ENCODE measurements around the gene GALNT7. TPM values are rescaled to one million over a fixed set of nuclear protein-coding genes. Genes with fewer than 3 reads are reported as not detected.
A peak's percentile ranks its signal among the peaks of the same experiment; 100 is the strongest.

The GALNT7 gene
- polyA plus RNA-seq, 1 donor from 2014 or later = 15.0 TPM

DNA sequence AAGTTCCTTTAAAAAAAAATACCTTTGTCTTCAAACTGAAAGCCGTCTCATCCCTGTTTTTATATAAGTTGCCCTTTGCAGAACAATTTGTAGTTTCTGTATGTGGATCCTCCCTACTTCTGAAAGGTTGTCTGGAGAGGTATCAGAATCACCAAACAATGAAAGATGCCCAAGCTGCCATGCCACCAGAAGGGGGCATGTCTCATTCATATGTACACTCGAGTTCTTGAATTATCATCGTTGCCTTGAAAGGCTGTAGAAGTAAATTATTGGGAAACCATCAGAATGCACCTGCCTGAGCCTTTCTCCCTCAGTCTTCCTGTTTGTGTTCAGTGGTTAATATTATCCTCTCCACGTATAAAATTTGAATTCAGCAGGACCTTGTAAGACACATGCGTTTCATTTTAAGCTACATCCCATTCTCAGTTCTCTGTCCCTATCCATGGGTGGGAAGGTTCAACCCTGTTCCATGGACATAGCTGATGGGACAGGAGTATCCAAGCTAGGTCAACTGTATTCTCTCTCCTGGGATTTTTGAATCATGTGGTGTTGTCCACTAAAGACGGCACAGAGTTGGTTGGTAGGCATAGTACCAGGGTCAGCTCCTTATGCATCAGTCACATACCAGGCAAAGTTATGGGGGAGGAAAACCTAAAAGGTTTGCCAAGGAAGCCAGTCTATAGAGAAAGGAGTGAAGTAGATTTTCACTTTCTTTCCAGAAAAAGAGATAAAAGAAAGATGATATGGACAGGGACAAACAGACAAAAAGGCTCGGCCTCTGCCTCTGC is 24.0 kb downstream of the GALNT7 start:
- H3K9me2 ChIP-seq (ENCODE audit: insufficient read depth, low read length) = no peaks in the 10 kb centered on the region

DNA sequence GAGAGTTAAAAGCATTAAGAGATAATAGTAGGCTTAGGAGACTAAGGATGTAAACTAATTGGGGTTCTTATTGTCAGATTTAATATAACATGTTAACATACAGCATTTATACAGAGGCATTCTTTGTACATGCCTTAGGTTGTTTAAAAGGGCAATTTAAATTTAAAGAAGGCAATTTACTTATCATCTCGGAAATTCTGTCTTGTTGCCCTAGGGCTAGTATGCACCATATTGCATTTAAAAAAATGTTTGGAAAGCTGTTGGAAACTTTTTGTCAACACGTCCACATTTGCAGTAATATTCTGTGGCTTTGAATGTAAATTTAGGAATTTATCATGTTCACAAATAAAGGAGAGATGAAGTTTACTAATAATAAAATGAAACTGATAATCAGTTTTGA is 25.5 kb downstream of the GALNT7 start:
- Histone ChIP-seq H3K4me3 (ENCODE audit: low read length) (no peak overlapping the region), H3K27ac (ENCODE audit: low read length) (no peak overlapping the region), H3K79me2 (replicated peaks; ENCODE audit: insufficient read depth, low read length) (peaks cover 20% of the 10 kb centered on the region), H3K9me2 (ENCODE audit: insufficient read depth, low read length) (no peaks in the 10 kb centered on the region), H3K9me3 (ENCODE audit: low read length) (no peaks in the 10 kb centered on the region), H4K20me1 (ENCODE audit: insufficient read depth) (no peaks in the 10 kb centered on the region), H2AFZ (ENCODE audit: low read depth, low read length) (no peak overlapping the region), H3K4me2 (ENCODE audit: low read length) (peak overlapping the region; percentile 30), H3K27me3 (ENCODE audit: insufficient read depth, low read depth, low read length) (no peaks in the 10 kb centered on the region), H3F3A (ENCODE audit: insufficient read depth, low read length, poor library complexity, severe bottlenecking) (no peaks in the 10 kb centered on the region), H3K9ac (ENCODE audit: low read length) (no peak overlapping the region), H3K36me3 (ENCODE audit: insufficient read depth, low read length) (no peaks in the 10 kb centered on the region)
- TF ChIP-seq POLR2AphosphoS5 (IDR thresholded peaks at IDR 0.05) (no peak), TAF1 (IDR thresholded peaks at IDR 0.05; ENCODE audit: low read depth) (no peak), EZH2 (IDR thresholded peaks at IDR 0.05; ENCODE audit: borderline replicate concordance, insufficient read depth, low read length, poor library complexity, severe bottlenecking) (no peak)

More for the DNA sequence above, 24.0 kb downstream of the GALNT7 start:
- no peak overlapping the region for H3K9ac ChIP-seq (ENCODE audit: low read length)
- no peaks in the 10 kb centered on the region for H3K27me3 ChIP-seq (ENCODE audit: insufficient read depth, low read depth, low read length)
- H4K20me1 ChIP-seq (ENCODE audit: insufficient read depth) = no peaks in the 10 kb centered on the region
- no peaks in the 10 kb centered on the region for H3K36me3 ChIP-seq (ENCODE audit: insufficient read depth, low read length)
- no peaks in the 10 kb centered on the region for H3F3A ChIP-seq (ENCODE audit: insufficient read depth, low read length, poor library complexity, severe bottlenecking)
- H3K27ac ChIP-seq (ENCODE audit: low read length) = no peak overlapping the region
- H3K79me2 ChIP-seq (replicated peaks; ENCODE audit: insufficient read depth, low read length) = peaks cover 20% of the 10 kb centered on the region
- no peak overlapping the region for H2AFZ ChIP-seq (ENCODE audit: low read depth, low read length)
- H3K4me3 ChIP-seq (ENCODE audit: low read length) = no peak overlapping the region
- H3K4me2 ChIP-seq (ENCODE audit: low read length) = no peak overlapping the region
- no peaks in the 10 kb centered on the region for H3K9me3 ChIP-seq (ENCODE audit: low read length)
- TF ChIP-seq, protein P1, sequence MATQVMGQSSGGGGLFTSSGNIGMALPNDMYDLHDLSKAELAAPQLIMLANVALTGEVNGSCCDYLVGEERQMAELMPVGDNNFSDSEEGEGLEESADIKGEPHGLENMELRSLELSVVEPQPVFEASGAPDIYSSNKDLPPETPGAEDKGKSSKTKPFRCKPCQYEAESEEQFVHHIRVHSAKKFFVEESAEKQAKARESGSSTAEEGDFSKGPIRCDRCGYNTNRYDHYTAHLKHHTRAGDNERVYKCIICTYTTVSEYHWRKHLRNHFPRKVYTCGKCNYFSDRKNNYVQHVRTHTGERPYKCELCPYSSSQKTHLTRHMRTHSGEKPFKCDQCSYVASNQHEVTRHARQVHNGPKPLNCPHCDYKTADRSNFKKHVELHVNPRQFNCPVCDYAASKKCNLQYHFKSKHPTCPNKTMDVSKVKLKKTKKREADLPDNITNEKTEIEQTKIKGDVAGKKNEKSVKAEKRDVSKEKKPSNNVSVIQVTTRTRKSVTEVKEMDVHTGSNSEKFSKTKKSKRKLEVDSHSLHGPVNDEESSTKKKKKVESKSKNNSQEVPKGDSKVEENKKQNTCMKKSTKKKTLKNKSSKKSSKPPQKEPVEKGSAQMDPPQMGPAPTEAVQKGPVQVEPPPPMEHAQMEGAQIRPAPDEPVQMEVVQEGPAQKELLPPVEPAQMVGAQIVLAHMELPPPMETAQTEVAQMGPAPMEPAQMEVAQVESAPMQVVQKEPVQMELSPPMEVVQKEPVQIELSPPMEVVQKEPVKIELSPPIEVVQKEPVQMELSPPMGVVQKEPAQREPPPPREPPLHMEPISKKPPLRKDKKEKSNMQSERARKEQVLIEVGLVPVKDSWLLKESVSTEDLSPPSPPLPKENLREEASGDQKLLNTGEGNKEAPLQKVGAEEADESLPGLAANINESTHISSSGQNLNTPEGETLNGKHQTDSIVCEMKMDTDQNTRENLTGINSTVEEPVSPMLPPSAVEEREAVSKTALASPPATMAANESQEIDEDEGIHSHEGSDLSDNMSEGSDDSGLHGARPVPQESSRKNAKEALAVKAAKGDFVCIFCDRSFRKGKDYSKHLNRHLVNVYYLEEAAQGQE (IDR thresholded peaks at IDR 0.05; ENCODE audit: borderline replicate concordance) = no peak
- TF ChIP-seq EP300 (conservative IDR thresholded peaks at IDR 0.05; ENCODE audit: poor library complexity, severe bottlenecking) = no peak
- TF ChIP-seq EZH2 (IDR thresholded peaks at IDR 0.05; ENCODE audit: borderline replicate concordance, insufficient read depth, low read length, poor library complexity, severe bottlenecking) = no peak
- TF ChIP-seq SMC3 (conservative IDR thresholded peaks at IDR 0.05; ENCODE audit: poor library complexity) = no peak
- no peak for TF ChIP-seq RAD21 (conservative IDR thresholded peaks at IDR 0.05)
- TF ChIP-seq POLR2AphosphoS5 (IDR thresholded peaks at IDR 0.05) = no peak
- TF ChIP-seq, protein P2, sequence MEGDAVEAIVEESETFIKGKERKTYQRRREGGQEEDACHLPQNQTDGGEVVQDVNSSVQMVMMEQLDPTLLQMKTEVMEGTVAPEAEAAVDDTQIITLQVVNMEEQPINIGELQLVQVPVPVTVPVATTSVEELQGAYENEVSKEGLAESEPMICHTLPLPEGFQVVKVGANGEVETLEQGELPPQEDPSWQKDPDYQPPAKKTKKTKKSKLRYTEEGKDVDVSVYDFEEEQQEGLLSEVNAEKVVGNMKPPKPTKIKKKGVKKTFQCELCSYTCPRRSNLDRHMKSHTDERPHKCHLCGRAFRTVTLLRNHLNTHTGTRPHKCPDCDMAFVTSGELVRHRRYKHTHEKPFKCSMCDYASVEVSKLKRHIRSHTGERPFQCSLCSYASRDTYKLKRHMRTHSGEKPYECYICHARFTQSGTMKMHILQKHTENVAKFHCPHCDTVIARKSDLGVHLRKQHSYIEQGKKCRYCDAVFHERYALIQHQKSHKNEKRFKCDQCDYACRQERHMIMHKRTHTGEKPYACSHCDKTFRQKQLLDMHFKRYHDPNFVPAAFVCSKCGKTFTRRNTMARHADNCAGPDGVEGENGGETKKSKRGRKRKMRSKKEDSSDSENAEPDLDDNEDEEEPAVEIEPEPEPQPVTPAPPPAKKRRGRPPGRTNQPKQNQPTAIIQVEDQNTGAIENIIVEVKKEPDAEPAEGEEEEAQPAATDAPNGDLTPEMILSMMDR (IDR thresholded peaks at IDR 0.05; ENCODE audit: poor library complexity, severe bottlenecking) = no peak
- no peak for TF ChIP-seq MXI1 (conservative IDR thresholded peaks at IDR 0.05; ENCODE audit: poor library complexity, severe bottlenecking)

Data from neural cell (in vitro differentiated cells).